IMR-90 (cell line): ENCODE data around the gene AQP12B. TPM values are rescaled to one million over a fixed set of nuclear protein-coding genes. Genes with fewer than 3 reads are reported as not detected.

Experiments
- ATAC-seq: fragments of 200-7000 bp; cut with Tn5 transposase; 2 replicates; pipeline ENCODE4 v1.9.1; 2020; ENCODE audit warnings: low read depth, mild to moderate bottlenecking, moderate library complexity
- BruUV-seq: library from RNA; stranded (reverse); fragments of 400-500 nt; replicated peaks from 2 replicates; lab custom pipeline; 2021; lab: Mats Ljungman, UMichigan
- CTCF ChIA-PET: fragments of 300-600 bp; formaldehyde crosslinking; extraction: SDS; loops from one replicate; lab custom pipeline; 2021; ENCODE audit warnings: antibody characterized with exemption; lab: Yijun Ruan, JAX
- POLR2A ChIA-PET: fragments of 300-600 bp; sonication (Branson Sonifier 250); formaldehyde crosslinking; loops from one replicate; lab custom pipeline; 2022; ENCODE audit warnings: antibody characterized with exemption; ENCODE audit not compliant: unreplicated experiment; lab: Charles Lee
- DNase-seq: peaks from one replicate; pipeline ENCODE4 v3.0.0; 2013
- H2AFZ ChIP-seq: replicated peaks from 2 replicates; pipeline ENCODE3; 2013; ENCODE audit warnings: low read length, mild to moderate bottlenecking; ENCODE audit not compliant: poor library complexity
- H2AK5ac ChIP-seq: 2 replicates; pipeline ENCODE4 v1.6.1; 2013; ENCODE audit warnings: low read depth, low read length, inconsistent platforms
- H2AK9ac ChIP-seq: replicated peaks from 2 replicates; pipeline ENCODE3; 2013; ENCODE audit warnings: mild to moderate bottlenecking, low read depth, low read length, moderate library complexity; ENCODE audit not compliant: poor library complexity
- H2BK120ac ChIP-seq: 2 replicates; pipeline ENCODE4 v1.6.1; 2013; ENCODE audit warnings: low read depth, low read length, inconsistent platforms
- H2BK15ac ChIP-seq: 3 replicates; pipeline ENCODE4 v1.6.1; 2013; ENCODE audit warnings: low read depth, low read length, inconsistent platforms
- H2BK20ac ChIP-seq: 2 replicates; pipeline ENCODE4 v1.6.1; 2013; ENCODE audit warnings: low read depth, mild to moderate bottlenecking, inconsistent platforms, low read length, moderate library complexity
- H2BK5ac ChIP-seq: 2 replicates; pipeline ENCODE4 v1.6.1; 2013; ENCODE audit warnings: mild to moderate bottlenecking, low read depth, low read length, inconsistent platforms; ENCODE audit not compliant: poor library complexity, severe bottlenecking
- H3K14ac ChIP-seq: replicated peaks from 2 replicates; pipeline ENCODE4 v1.6.1; 2013; ENCODE audit warnings: low read depth, low read length, inconsistent platforms
- H3K18ac ChIP-seq: 2 replicates; pipeline ENCODE4 v1.6.1; 2013; ENCODE audit warnings: low read depth, low read length, control low read depth
- H3K23ac ChIP-seq: 2 replicates; pipeline ENCODE4 v1.6.1; 2013; ENCODE audit warnings: low read depth, low read length, inconsistent platforms
- H3K27ac ChIP-seq: 2 replicates; pipeline ENCODE4 v1.5.1; 2013; ENCODE audit warnings: mild to moderate bottlenecking, control low read depth, low read length; ENCODE audit not compliant: insufficient read depth
- H3K27me3 ChIP-seq: 2 replicates; pipeline ENCODE4 v1.6.1; 2013; ENCODE audit warnings: low read length; ENCODE audit not compliant: control insufficient read depth, insufficient read depth
- H3K36me3 ChIP-seq: 2 replicates; pipeline ENCODE4 v1.6.1; 2013; ENCODE audit warnings: low read length, mixed read lengths; ENCODE audit not compliant: control insufficient read depth, insufficient read depth
- H3K4ac ChIP-seq: 2 replicates; pipeline ENCODE4 v1.6.1; 2013; ENCODE audit warnings: low read depth, low read length, inconsistent platforms
- H3K4me1 ChIP-seq: 2 replicates; pipeline ENCODE4 v1.6.1; 2013; ENCODE audit warnings: low read length, mixed read lengths; ENCODE audit not compliant: control insufficient read depth, insufficient read depth
- H3K4me2 ChIP-seq: 2 replicates; pipeline ENCODE4 v1.6.1; 2013; ENCODE audit warnings: low read depth, mild to moderate bottlenecking, control low read depth, low read length, moderate library complexity
- H3K4me3 ChIP-seq: 2 replicates; pipeline ENCODE4 v1.5.1; 2013; ENCODE audit warnings: low read depth, mild to moderate bottlenecking, control low read depth, low read length, moderate library complexity; ENCODE audit not compliant: insufficient read depth
- H3K56ac ChIP-seq: 2 replicates; pipeline ENCODE4 v1.6.1; 2013; ENCODE audit warnings: low read length, inconsistent platforms; ENCODE audit not compliant: insufficient read depth; ENCODE audit errors: extremely low read depth
- H3K79me1 ChIP-seq, 2 experiments: 2 replicates each; pipeline ENCODE4 v1.6.1; 2013; ENCODE audit warnings: low read length in 2 of 2, inconsistent platforms in 1 of 2, low read depth in 1 of 2
- H3K9ac ChIP-seq: 2 replicates; pipeline ENCODE4 v1.6.1; 2013; ENCODE audit warnings: low read depth, low read length, control low read depth
- H3K9me1 ChIP-seq: 2 replicates; pipeline ENCODE4 v1.6.1; 2013; ENCODE audit warnings: low read length, inconsistent platforms; ENCODE audit not compliant: insufficient read depth
- H3K9me3 ChIP-seq: 2 replicates; pipeline ENCODE4 v1.6.1; 2013; ENCODE audit warnings: low read length; ENCODE audit not compliant: control insufficient read depth, insufficient read depth
- H4K20me1 ChIP-seq: 2 replicates; pipeline ENCODE4 v1.6.1; 2013; ENCODE audit warnings: low read length, inconsistent platforms; ENCODE audit not compliant: insufficient read depth
- H4K5ac ChIP-seq: 2 replicates; pipeline ENCODE4 v1.6.1; 2013; ENCODE audit warnings: mild to moderate bottlenecking, low read depth, low read length, control low read depth
- H4K8ac ChIP-seq, 2 experiments: 2 replicates each; pipeline ENCODE4 v1.6.1; 2013; ENCODE audit warnings: low read depth in 2 of 2, low read length in 2 of 2, control low read depth in 1 of 2, inconsistent platforms in 1 of 2
- H4K91ac ChIP-seq: 2 replicates; pipeline ENCODE4 v1.6.1; 2013; ENCODE audit warnings: low read depth, low read length, inconsistent platforms; ENCODE audit not compliant: insufficient read depth
- BHLHE40 ChIP-seq: fragments of 150-350 bp; IDR thresholded peaks from 2 replicates; pipeline ENCODE4 v1.6.1; 2016; ENCODE audit warnings: mild to moderate bottlenecking, low read depth, low read length
- WGBS, 2 experiments: methylation state at CpG; one replicate each; pipeline versions ENCODE4 v1.1.5 to v1.1.7; 2013; ENCODE audit warnings: missing lambda C conversion rate in 2 of 2; ENCODE audit not compliant: insufficient read length in 1 of 2; ENCODE audit errors: extremely low coverage in 2 of 2; 5-methylcytosine and 5-hydroxymethylcytosine counted together
- dilution Hi-C: fragments of 300-500 bp; cut with HindIII; formaldehyde crosslinking; loops from one replicate; pipeline ENCODE4 v1.14.3; 2018; ENCODE audit warnings: low sequenced_read_pairs; ENCODE audit not compliant: unreplicated experiment
- in situ Hi-C: fragments of 300-500 bp; cut with MboI; formaldehyde crosslinking; loops from 3 replicates; pipeline ENCODE4 v1.14.3; 2019; ENCODE audit warnings: low sequenced_read_pairs, inconsistent platforms, mixed read lengths
- intact Hi-C: fragments of 100-400 bp; cut with micrococcal nuclease; formaldehyde crosslinking; loops from 2 replicates; pipeline ENCODE4 v1.10.0; 2022
- polyA plus RNA-seq, 3 experiments: library from polyadenylated mRNA; depleted of rRNA; stranded (reverse); fragments of >200 nt; gene quantifications; 2 replicates each; pipeline ENCODE4 v1.2.3, GENCODE V29; 2012; ENCODE audit warnings: low replicate concordance in 1 of 3
- total RNA-seq: library from RNA; depleted of rRNA; stranded (reverse); fragments of >200 nt; gene quantifications from 2 replicates; pipeline ENCODE4 v1.2.3, GENCODE V29; 2012

AQP12B gene
- total and polyA plus RNA-seq, 2 of the 4 experiments (the other 2 are of a cell fraction) = not detected

DNA sequence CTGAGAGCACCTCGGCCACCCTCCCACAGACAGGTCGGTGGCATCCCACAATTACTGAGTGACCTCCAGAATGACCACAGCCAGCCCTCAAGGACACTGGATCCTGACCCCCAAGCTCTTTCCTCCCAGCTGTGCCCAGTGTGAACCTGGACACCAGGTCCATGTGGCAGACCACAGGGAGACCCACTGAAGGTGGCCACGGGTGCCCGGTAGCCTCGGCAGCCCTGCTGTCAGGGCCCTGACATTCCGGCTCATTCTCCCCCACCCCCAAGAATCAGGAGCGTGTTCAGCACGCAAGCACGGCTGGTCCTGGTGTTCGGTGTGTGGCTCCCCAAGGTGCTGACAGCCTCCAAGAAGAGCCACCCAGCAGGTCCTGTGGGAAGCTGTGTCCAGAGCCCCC lies 41.7 kb upstream of the AQP12B start:
- Histone ChIP-seq H2BK20ac (no peak overlapping the region), H2AFZ (no peak overlapping the region), H3K79me1 (no peaks in the 10 kb centered on the region), H3K14ac (no peak overlapping the region), H2BK15ac (no peak overlapping the region), H3K4me3 (no peak overlapping the region), H4K5ac (no peak overlapping the region), H2AK9ac (no peak overlapping the region), H3K4ac (no peak overlapping the region), H4K8ac (no peak overlapping the region), H3K4me2 (no peak overlapping the region), H3K23ac (no peak overlapping the region), H2AK5ac (no peak overlapping the region), H3K27ac (no peak overlapping the region), H2BK120ac (no peak overlapping the region), H2BK5ac (no peak overlapping the region), H3K9me1 (no peaks in the 10 kb centered on the region), H3K36me3 (no peaks in the 10 kb centered on the region), H4K91ac (no peak overlapping the region), H3K9me3 (no peaks in the 10 kb centered on the region), H3K4me1 (no peaks in the 10 kb centered on the region), H3K27me3 (peaks cover 33% of the 10 kb centered on the region; the same call in 1 of the 2 replicates), H3K18ac (no peak overlapping the region), H3K56ac (no peak overlapping the region), H3K9ac (no peak overlapping the region), H4K20me1 (no peaks in the 10 kb centered on the region; the same call in 1 of the 2 replicates)
- ATAC-seq = no peak
- ChIA-PET CTCF (no interaction called here), POLR2A (no interaction called here)
- no peak for TF ChIP-seq BHLHE40
- intact Hi-C loops (no loop called here), dilution Hi-C loops (no loop called here), in situ Hi-C loops (no loop called here)
- DNase-seq = no peak
- WGBS, 2 experiments = 80% methylated on average over 1 of the region's 10 CpGs; no CpG with 5 or more reads in 1 of the 2 experiments
- no TSS peak for BruUV-seq
